ENCODE measurements around the gene ITGB5.

GRCh38 chr3:124741027-124741426 lies 146.1 kb downstream of the ITGB5 start:
- TF ChIP-seq CTCF (IDR thresholded peaks at IDR 0.05 in 2 of 3, conservative IDR thresholded peaks at IDR 0.05 in 1 of 3; ENCODE audit: borderline replicate concordance in 1 of 3, insufficient read depth in 1 of 3, low read depth in 2 of 3, low read length in 2 of 3) (no peak), POLR2AphosphoS5 (IDR thresholded peaks at IDR 0.05; ENCODE audit: low read depth, low read length) (no peak), EZH2 (IDR thresholded peaks at IDR 0.05) (no peak), POLR2A (IDR thresholded peaks at IDR 0.05; ENCODE audit: borderline replicate concordance, extremely low read depth, insufficient read depth, insufficient read length) (no peak), EZH2phosphoT487 (IDR thresholded peaks at IDR 0.05; ENCODE audit: borderline replicate concordance) (no peak), JUND (IDR thresholded peaks at IDR 0.05) (no peak)
